MCF 10A (cell line): Measurements from ENCODE around the gene S1PR2. TPM values are rescaled to one million over a fixed set of nuclear protein-coding genes. Genes with fewer than 3 reads are reported as not detected.

Source experiments
- BruUV-seq: library from RNA; stranded (reverse); fragments of 400-500 nt; replicated peaks from 2 replicates; lab custom pipeline; 2021; lab: Mats Ljungman, UMichigan
- CTCF ChIA-PET: fragments of 300-600 bp; sonication (Branson Sonifier 250); formaldehyde crosslinking; extraction: SDS; loops from one replicate; lab custom pipeline; 2021; ENCODE audit warnings: antibody characterized with exemption, inconsistent platforms; lab: Yijun Ruan, JAX
- POLR2A ChIA-PET: fragments of 300-600, 350-650 bp; sonication (Branson Sonifier 250); formaldehyde crosslinking; extraction: SDS; loops from one replicate; lab custom pipeline; 2020; ENCODE audit warnings: antibody characterized with exemption, inconsistent platforms; lab: Yijun Ruan, JAX
- DNase-seq: peaks from one replicate; pipeline ENCODE4 v3.0.0-alpha.2; 2018; ENCODE audit not compliant: unreplicated experiment
- H3K27ac Mint-ChIP-seq: one replicate; pipeline ENCODE4 v1.8.0; 2022; ENCODE audit warnings: mild to moderate bottlenecking, low read depth, mixed read lengths; ENCODE audit not compliant: unreplicated experiment
- H3K27me3 Mint-ChIP-seq: one replicate; pipeline ENCODE4 v1.8.0; 2022; ENCODE audit warnings: mixed read lengths; ENCODE audit not compliant: insufficient read depth, unreplicated experiment
- H3K36me3 Mint-ChIP-seq: one replicate; pipeline ENCODE4 v1.8.0; 2022; ENCODE audit warnings: mild to moderate bottlenecking, moderate library complexity, mixed read lengths; ENCODE audit not compliant: insufficient read depth, unreplicated experiment
- H3K4me1 Mint-ChIP-seq: one replicate; pipeline ENCODE4 v1.8.0; 2022; ENCODE audit warnings: mixed read lengths; ENCODE audit not compliant: insufficient read depth, unreplicated experiment
- H3K4me3 Mint-ChIP-seq: one replicate; pipeline ENCODE4 v1.8.0; 2022; ENCODE audit warnings: mild to moderate bottlenecking, moderate library complexity, mixed read lengths; ENCODE audit not compliant: unreplicated experiment
- H3K9me3 Mint-ChIP-seq: one replicate; pipeline ENCODE4 v1.8.0; 2022; ENCODE audit warnings: mixed read lengths; ENCODE audit not compliant: unreplicated experiment
- CTCF ChIP-seq: fragments of 200-600 bp; IDR thresholded peaks from one replicate; pipeline ENCODE4 v1.8.0; 2022; ENCODE audit warnings: antibody characterized with exemption, mild to moderate bottlenecking; ENCODE audit not compliant: unreplicated experiment
- intact Hi-C: fragments of 100-400 bp; cut with micrococcal nuclease; formaldehyde crosslinking; loops from 2 replicates; pipeline ENCODE4 v1.14.1; 2022
- total RNA-seq: library from RNA; stranded (reverse); gene quantifications from 2 replicates; pipeline ENCODE4 v1.2.3, GENCODE V29; 2022

The S1PR2 gene
- total RNA-seq, 1 experiment from 2014 or later = 0.89 TPM

GRCh38 chr19:10226021-10226375 is 5.1 kb downstream of the S1PR2 start:
- no peak for DNase-seq
- no peaks in the 10 kb centered on the region for H3K36me3 Mint-ChIP-seq
- intact Hi-C loops = no loop called here
- no peaks in the 10 kb centered on the region for H3K27me3 Mint-ChIP-seq
- no peaks in the 10 kb centered on the region for H3K4me1 Mint-ChIP-seq
- TF ChIP-seq CTCF = no peak
- BruUV-seq = no TSS peak
- H3K27ac Mint-ChIP-seq = no peak overlapping the region
- H3K9me3 Mint-ChIP-seq = no peaks in the 10 kb centered on the region
- CTCF ChIA-PET = interaction anchor here (0.6 to 1.2 kb wide), 3 partner anchors 16 to 303 kb away, joined by 3 to 6 read pairs (median 5); no protein-coding TSS in a partner anchor
- no peak overlapping the region for H3K4me3 Mint-ChIP-seq
- POLR2A ChIA-PET = no interaction called here

GRCh38 chr19:10224337-10224736 is 6.8 kb downstream of the S1PR2 start:
- ChIA-PET CTCF (no interaction called here), POLR2A (no interaction called here)
- Mint-ChIP-seq H3K36me3 (no peaks in the 10 kb centered on the region), H3K27me3 (no peaks in the 10 kb centered on the region), H3K9me3 (no peaks in the 10 kb centered on the region), H3K4me3 (no peak overlapping the region), H3K4me1 (no peaks in the 10 kb centered on the region), H3K27ac (no peak overlapping the region)
- TF ChIP-seq CTCF = no peak
- BruUV-seq = no TSS peak
- intact Hi-C loops = no loop called here
- DNase-seq = no peak

DNA sequence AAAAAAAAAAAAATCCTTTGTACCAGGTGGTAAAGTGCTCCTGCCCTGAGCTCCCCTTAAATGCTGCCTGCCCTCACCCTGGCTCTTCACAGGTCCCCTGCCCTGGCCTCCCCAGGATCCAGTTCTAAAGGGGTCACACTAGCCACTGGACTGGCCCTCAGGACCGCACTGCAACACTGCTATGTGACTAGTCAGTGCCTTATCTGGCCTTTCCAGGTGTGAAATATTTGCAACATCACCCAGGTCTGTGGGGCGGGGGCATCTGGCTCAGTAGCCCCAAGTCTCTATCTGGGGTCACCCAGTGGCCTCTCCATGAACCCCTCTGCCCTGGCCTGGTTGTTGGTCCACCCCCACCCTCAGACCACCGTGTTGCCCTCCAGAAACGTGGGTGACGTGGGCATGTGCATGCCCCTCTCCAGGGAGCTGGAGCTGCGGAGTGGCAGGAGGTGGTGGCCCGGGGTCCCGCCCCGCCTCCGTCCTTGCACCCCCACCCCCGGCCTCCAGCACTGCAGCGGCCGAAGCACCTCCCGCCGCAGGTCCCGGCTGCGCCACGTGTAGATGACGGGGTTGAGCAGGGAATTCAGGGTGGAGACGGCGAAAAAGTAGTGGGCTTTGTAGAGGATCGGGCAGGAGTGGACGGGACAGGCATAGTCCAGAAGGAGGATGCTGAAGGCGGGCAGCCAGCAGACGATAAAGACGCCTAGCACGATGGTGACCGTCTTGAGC is 7.5 kb downstream of the S1PR2 start:
- no peaks in the 10 kb centered on the region for H3K36me3 Mint-ChIP-seq
- no peak overlapping the region for H3K4me3 Mint-ChIP-seq
- no peaks in the 10 kb centered on the region for H3K4me1 Mint-ChIP-seq
- no peak for DNase-seq
- ChIA-PET POLR2A (no interaction called here), CTCF (no interaction called here)
- H3K27me3 Mint-ChIP-seq = no peaks in the 10 kb centered on the region
- no TSS peak for BruUV-seq
- TF ChIP-seq CTCF = no peak
- H3K27ac Mint-ChIP-seq = no peak overlapping the region
- intact Hi-C loops = no loop called here
- H3K9me3 Mint-ChIP-seq = no peaks in the 10 kb centered on the region

DNA sequence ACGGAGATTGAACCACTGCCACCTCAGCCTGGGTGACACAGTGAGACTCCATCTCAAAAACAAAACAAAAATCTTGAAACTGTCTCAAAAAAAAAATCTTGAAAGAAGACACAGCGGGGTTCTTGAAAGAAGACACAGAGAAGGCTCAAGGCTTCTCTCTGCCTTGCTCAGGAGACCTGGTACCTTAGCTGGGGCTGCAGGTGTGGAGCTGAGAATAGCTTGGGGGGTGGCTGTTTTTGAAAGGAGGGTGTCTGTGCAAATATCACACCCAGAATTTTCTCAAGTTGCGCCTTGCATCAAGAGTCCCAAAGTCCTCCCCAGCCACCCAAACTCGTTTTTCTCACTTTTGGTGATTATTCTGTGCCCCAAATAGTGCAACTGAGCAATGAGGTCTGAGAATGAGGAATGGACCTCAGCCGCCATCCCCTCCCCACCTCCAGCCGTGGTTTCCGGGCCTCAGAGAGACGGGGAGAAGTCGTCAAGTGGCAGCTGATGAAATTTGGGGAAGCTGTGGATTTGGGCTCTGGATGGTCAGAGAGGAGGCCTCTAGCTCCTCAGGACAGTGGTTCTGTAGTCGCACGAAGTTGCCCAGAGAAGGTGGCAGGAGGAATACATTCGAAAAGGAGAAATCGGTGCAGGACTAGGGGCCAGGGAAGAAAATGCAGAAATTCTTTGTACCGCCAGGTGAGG is 8.8 kb downstream of the S1PR2 start:
- Mint-ChIP-seq H3K4me3 (no peak overlapping the region), H3K27me3 (no peaks in the 10 kb centered on the region)

More for the DNA sequence above, 8.8 kb downstream of the S1PR2 start:
- Mint-ChIP-seq H3K9me3 (no peaks in the 10 kb centered on the region), H3K27ac (no peak overlapping the region), H3K36me3 (no peaks in the 10 kb centered on the region), H3K4me1 (no peaks in the 10 kb centered on the region)
- ChIA-PET CTCF (interaction anchor here (0.7 kb wide), 2 partner anchors 25 to 256 kb away, joined by 5 to 9 read pairs; no protein-coding TSS in a partner anchor), POLR2A (interaction anchor here (0.6 kb wide), 1 partner anchor 181 kb away, joined by 4 read pairs; the partner anchor contains the start of gene CDC37)
- no TSS peak for BruUV-seq
- TF ChIP-seq CTCF = no peak
- no peak for DNase-seq
- intact Hi-C loops = no loop called here
